Chondrocyte (in vitro differentiated cells): ENCODE data around the gene PROM1. TPM values are rescaled to one million over a fixed set of nuclear protein-coding genes. Genes with fewer than 3 reads are reported as not detected.

Experiments used
- DNase-seq: peaks from one replicate; pipeline ENCODE4 v3.0.0; 2021; ENCODE audit warnings: mixed read lengths, low spot score
- H3K27ac Mint-ChIP-seq: one replicate; pipeline ENCODE4 v1.8.0; 2021; ENCODE audit warnings: mild to moderate bottlenecking, moderate library complexity, mixed read lengths; ENCODE audit not compliant: unreplicated experiment
- H3K27me3 Mint-ChIP-seq: 2 replicates; pipeline ENCODE4 v1.8.0; 2021; ENCODE audit warnings: low read depth, mixed read lengths
- H3K36me3 Mint-ChIP-seq: 2 replicates; pipeline ENCODE4 v1.8.0; 2021; ENCODE audit warnings: low read depth, mixed read lengths
- H3K4me1 Mint-ChIP-seq: 2 replicates; pipeline ENCODE4 v1.8.0; 2021; ENCODE audit warnings: low read depth, mild to moderate bottlenecking, mixed read lengths
- H3K4me3 Mint-ChIP-seq: one replicate; pipeline ENCODE4 v1.8.0; 2021; ENCODE audit warnings: mild to moderate bottlenecking, moderate library complexity, mixed read lengths; ENCODE audit not compliant: unreplicated experiment
- H3K9me3 Mint-ChIP-seq: 2 replicates; pipeline ENCODE4 v1.8.0; 2021; ENCODE audit warnings: low read depth, mixed read lengths
- total RNA-seq: library from RNA; stranded (reverse); gene quantifications from 3 replicates; pipeline ENCODE4 v1.2.1, GENCODE V29; 2021
- TF ChIP-seq, protein P1 (sequence below): fragments of 200-600 bp; sonication (generic); IDR thresholded peaks from 2 replicates; pipeline ENCODE4 v1.5.0; 2021; ENCODE audit warnings: antibody characterized with exemption, mild to moderate bottlenecking, moderate library complexity

PROM1 gene
- total RNA-seq, 1 donor from 2014 or later: 0.10 TPM

DNA sequence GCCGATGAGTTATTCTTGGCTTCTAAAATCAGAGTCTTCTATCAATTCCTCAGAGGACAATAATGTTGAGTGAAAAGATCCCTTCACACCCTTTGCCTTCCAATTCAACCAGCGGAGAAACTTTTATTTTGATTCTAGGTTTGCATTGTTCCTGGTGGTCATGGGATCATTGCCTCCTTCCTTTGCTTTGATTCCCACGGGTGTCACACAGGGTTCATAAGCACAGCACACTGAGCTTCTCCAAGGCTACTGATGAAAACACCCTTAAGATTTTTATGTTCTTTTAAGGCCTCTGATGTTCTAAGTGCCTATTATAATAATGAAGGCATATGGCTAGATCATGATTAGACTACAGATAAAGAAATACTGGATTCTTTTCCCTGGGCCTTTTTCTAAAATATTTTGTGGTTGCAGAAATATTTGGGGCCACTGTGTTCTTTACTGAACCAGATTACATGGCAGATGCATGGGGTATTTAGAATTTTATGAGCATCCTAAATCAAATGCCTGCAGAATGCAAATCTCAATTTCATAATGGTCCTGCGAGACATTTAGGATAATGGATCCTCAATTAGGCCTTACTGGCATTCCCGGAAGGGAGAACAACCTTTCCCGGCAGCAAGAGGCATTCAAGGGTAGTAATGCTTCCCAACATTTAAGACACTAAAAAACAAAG is 76.9 kb downstream of the PROM1 start:
- Mint-ChIP-seq H3K4me3 (no peak overlapping the region), H3K27me3 (peaks cover 10% of the 10 kb centered on the region), H3K36me3 (peaks cover 2% of the 10 kb centered on the region), H3K4me1 (no peaks in the 10 kb centered on the region), H3K27ac (no peak overlapping the region), H3K9me3 (no peaks in the 10 kb centered on the region)
- TF ChIP-seq, protein P1, sequence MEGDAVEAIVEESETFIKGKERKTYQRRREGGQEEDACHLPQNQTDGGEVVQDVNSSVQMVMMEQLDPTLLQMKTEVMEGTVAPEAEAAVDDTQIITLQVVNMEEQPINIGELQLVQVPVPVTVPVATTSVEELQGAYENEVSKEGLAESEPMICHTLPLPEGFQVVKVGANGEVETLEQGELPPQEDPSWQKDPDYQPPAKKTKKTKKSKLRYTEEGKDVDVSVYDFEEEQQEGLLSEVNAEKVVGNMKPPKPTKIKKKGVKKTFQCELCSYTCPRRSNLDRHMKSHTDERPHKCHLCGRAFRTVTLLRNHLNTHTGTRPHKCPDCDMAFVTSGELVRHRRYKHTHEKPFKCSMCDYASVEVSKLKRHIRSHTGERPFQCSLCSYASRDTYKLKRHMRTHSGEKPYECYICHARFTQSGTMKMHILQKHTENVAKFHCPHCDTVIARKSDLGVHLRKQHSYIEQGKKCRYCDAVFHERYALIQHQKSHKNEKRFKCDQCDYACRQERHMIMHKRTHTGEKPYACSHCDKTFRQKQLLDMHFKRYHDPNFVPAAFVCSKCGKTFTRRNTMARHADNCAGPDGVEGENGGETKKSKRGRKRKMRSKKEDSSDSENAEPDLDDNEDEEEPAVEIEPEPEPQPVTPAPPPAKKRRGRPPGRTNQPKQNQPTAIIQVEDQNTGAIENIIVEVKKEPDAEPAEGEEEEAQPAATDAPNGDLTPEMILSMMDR: no peak
- no peak for DNase-seq

DNA sequence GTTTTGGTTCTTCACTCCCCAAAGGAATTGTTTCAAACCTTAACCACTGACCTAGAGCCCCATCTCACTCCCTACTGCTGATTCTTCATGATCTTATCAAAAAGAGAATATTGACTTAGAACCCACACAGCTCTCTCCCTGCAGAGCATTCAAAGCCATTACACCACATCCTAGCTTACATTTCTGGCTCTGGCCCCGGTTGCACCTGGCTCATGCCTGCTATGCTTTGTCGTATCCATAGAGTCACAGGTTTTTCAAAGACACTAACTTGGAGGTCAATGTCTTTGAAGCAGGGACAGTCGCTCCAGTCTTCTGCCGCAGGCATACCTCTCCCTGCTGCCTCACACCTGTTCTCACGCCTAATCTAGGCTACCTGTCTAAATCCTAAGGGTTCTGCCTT is 78.1 kb downstream of the PROM1 start:
- Mint-ChIP-seq H3K4me1 (no peaks in the 10 kb centered on the region), H3K36me3 (no peaks in the 10 kb centered on the region), H3K4me3 (no peak overlapping the region), H3K27ac (no peak overlapping the region), H3K9me3 (no peaks in the 10 kb centered on the region), H3K27me3 (peaks cover 6% of the 10 kb centered on the region)
- no peak for DNase-seq
- TF ChIP-seq, protein P1: no peak

DNA sequence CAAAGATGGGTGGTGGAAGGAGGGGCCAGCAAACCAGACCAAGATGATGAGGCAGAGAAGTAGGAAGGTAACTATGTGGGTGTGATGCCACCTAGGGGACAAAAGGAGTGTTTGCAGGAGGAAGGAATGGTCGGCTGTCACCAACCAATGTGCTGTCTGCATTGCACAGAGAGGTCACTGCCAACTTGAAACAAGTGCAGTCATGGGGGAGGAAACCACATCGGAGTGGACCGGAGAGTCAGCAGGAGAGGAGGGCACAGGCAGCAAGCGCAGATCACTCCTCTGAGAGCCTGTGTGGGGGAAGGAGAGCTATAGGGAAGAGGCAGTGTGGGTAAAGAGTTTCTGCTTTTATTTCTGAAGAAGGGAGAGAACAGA is 82.4 kb downstream of the PROM1 start:
- Mint-ChIP-seq H3K4me3 (no peak overlapping the region), H3K36me3 (no peaks in the 10 kb centered on the region), H3K27me3 (peaks cover 3% of the 10 kb centered on the region), H3K27ac (no peak overlapping the region), H3K9me3 (no peaks in the 10 kb centered on the region), H3K4me1 (peaks cover 5% of the 10 kb centered on the region)
- TF ChIP-seq, protein P1: peak; percentile 95
- DNase-seq: no peak

DNA sequence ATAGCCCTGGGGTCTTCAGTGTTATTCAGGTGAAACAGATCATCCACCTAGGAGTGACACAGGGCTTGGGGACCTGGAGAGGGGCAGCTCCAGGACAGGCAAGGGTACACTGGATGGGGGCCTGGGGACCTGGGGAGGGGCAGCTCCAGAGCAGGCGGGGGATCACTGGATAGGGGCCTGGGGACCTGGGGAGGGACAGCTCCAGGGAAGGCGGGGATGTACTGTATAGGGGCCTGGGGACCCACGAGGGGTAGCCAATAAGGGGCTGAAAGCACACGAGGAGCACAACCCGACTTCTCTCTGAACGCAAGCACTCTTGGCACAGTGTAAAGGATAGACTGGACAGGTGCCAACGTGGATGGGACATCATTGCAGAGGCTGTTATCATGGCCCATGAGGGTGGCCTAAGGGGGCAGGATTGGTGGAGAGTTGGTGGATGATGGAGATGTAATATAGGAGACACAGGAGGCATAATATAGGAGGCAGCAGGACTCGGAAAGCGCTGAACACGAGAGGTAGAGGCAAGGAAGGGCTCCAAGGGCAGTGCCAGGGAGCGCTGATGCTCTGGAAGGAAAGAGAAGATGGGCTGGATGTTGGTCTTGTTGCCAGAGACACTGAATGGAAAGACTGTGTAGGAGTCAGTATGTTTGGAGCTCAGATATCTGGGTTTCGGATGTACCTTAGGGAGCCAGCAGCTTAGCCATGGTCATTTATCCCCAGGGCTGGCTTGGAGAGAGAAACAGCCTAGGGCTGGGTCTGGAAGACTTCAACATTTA is 82.9 kb downstream of the PROM1 start:
- Mint-ChIP-seq H3K36me3 (no peaks in the 10 kb centered on the region), H3K4me1 (peaks cover 5% of the 10 kb centered on the region), H3K4me3 (no peak overlapping the region), H3K27me3 (peaks cover 3% of the 10 kb centered on the region), H3K27ac (no peak overlapping the region), H3K9me3 (no peaks in the 10 kb centered on the region)
- DNase-seq: no peak
- TF ChIP-seq, protein P1: no peak

DNA sequence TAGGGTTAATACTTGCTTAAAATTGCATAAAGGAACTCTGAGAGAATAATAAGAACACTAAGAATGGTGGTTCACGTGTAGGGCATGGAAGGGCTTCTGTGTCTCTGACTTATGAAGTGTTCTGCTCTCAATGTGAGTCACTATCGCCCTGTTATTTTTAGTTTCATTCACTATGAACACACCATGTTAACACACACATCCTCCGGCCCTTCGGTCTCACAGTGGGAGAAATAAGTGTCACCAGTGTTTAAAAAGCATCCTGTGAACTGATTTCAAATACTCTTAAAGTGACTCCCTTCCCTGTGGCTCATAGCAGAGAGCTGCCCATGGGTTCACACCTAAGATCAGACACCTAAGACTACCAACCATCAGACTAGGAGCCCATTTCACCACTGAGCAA is 87.0 kb downstream of the PROM1 start:
- peaks cover 2% of the 10 kb centered on the region for H3K27me3 Mint-ChIP-seq
- no peak overlapping the region for H3K27ac Mint-ChIP-seq
- TF ChIP-seq, protein P1: no peak
- H3K4me1 Mint-ChIP-seq: peaks cover 5% of the 10 kb centered on the region
- H3K36me3 Mint-ChIP-seq: no peaks in the 10 kb centered on the region
- H3K4me3 Mint-ChIP-seq: no peak overlapping the region
- no peak for DNase-seq
- no peaks in the 10 kb centered on the region for H3K9me3 Mint-ChIP-seq
